GM12873 (cell line): ENCODE results near the gene MYMX.

Experiments used
- TF ChIP-seq, protein P1 (sequence below): IDR thresholded peaks from 2 replicates; pipeline ENCODE4 v1.5.1; 2012; ENCODE audit warnings: low read depth, mild to moderate bottlenecking, moderate library complexity, low read length, control low read depth; ENCODE audit not compliant: insufficient read depth; ENCODE audit errors: missing control alignments

MYMX gene

DNA sequence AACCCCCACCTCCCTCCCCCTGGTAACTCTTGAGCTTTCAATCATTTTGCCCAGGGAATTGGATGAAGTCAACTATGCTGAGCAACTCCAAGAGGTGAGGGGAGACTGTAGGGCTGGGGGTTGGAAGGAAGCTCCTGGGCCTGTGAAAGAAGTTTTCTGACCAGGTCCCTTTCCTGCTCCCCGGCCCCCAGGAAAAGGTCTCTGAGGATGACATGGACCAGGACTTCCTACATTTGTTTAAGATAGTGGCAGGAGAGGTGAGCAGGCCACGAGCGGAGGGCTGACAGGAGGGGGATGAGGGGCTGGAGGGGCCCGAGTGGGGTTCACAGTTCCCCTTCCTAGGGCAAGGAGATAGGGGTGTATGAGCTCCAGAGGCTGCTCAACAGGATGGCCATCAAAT, 36.3 kb upstream of the MYMX start:
- TF ChIP-seq, protein P1, sequence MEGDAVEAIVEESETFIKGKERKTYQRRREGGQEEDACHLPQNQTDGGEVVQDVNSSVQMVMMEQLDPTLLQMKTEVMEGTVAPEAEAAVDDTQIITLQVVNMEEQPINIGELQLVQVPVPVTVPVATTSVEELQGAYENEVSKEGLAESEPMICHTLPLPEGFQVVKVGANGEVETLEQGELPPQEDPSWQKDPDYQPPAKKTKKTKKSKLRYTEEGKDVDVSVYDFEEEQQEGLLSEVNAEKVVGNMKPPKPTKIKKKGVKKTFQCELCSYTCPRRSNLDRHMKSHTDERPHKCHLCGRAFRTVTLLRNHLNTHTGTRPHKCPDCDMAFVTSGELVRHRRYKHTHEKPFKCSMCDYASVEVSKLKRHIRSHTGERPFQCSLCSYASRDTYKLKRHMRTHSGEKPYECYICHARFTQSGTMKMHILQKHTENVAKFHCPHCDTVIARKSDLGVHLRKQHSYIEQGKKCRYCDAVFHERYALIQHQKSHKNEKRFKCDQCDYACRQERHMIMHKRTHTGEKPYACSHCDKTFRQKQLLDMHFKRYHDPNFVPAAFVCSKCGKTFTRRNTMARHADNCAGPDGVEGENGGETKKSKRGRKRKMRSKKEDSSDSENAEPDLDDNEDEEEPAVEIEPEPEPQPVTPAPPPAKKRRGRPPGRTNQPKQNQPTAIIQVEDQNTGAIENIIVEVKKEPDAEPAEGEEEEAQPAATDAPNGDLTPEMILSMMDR = no peak

- TF ChIP-seq, protein P1 = no peak
These were observed 35.8 kb upstream of the MYMX start for GRCh38 chr6:44180886-44181285.

GRCh38 chr6:44182911-44183390, 33.8 kb upstream of the MYMX start:
- TF ChIP-seq, protein P1 = no peak

- TF ChIP-seq, protein P1 = no peak
These were observed 32.9 kb upstream of the MYMX start for GRCh38 chr6:44183783-44184182.

GRCh38 chr6:44185953-44186634, 30.6 kb upstream of the MYMX start:
- TF ChIP-seq, protein P1 = no peak

DNA sequence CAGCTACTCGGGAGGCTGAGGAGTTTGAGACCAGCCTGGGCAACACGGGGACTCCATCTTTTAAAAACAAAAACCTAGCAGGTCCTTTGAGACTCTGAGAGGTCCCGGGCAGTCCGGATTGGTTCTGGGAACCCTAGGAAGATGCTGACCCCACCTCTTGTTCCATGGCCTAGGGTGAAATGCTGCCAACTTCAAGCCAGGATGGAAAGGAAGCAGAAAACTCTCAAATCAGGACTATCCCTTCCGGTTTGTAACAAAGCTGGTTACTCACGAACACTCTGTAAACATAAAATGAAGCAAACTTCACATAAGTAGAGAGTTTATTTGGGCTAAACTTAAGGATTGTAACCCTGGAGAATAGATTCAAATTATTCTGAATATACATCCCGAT, 30.1 kb upstream of the MYMX start:
- TF ChIP-seq, protein P1 = no peak

DNA sequence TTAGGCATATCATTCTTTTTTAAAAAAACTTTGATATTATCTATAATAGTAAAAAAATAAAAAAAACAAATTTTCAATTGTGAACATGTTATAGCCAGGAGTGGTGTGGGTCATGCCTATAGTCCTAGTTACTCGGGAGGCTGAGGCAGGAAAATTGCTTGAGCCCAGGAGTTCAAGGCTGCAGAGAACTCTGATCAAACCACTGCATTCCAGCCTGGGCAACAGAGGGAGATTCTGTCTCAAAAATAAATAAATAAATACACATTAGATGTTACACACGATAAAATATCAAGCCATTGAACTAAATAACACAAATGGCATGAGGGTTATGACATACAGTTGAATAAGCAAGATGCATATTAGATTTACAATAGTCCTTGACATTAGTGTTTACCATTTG, 27.9 kb upstream of the MYMX start:
- TF ChIP-seq, protein P1 = no peak
